HepG2 (cell line): ENCODE data around the gene TTYH1. TPM values are rescaled to one million over a fixed set of nuclear protein-coding genes. Genes with fewer than 3 reads are reported as not detected.

Experiments used
- ADNP ChIP-seq: sonication (generic); formaldehyde crosslinking; IDR thresholded peaks from 2 replicates; pipeline ENCODE4 v1.4.0; 2020; ENCODE audit warnings: missing genetic modification reagents
- CEBPB ChIP-seq: IDR thresholded peaks from 2 replicates; pipeline ENCODE4 v1.6.1; 2011; ENCODE audit warnings: low read depth, low read length, improper control_type of control experiment, borderline replicate concordance
- ERF ChIP-seq: IDR thresholded peaks from 2 replicates; pipeline ENCODE4 v1.6.1; 2018; ENCODE audit warnings: missing biosample characterization, missing genetic modification reagents
- FIP1L1 ChIP-seq: fragments of 200-400 bp; formaldehyde crosslinking; IDR thresholded peaks from 2 replicates; pipeline ENCODE4 v1.6.1; 2018; ENCODE audit warnings: low read depth, mild to moderate bottlenecking, low read length, moderate library complexity, borderline replicate concordance; ENCODE audit not compliant: insufficient read depth
- FLYWCH1 ChIP-seq: sonication (generic); formaldehyde crosslinking; IDR thresholded peaks from 2 replicates; pipeline ENCODE4 v1.8.1; 2023; ENCODE audit warnings: mild to moderate bottlenecking, missing genetic modification reagents
- SATB2 ChIP-seq: sonication (generic); formaldehyde crosslinking; IDR thresholded peaks from 2 replicates; pipeline ENCODE4 v1.5.0; 2020; ENCODE audit warnings: missing genetic modification reagents
- SRF ChIP-seq: IDR thresholded peaks from 2 replicates; pipeline ENCODE4 v1.6.1; 2011; ENCODE audit warnings: mild to moderate bottlenecking, low read depth, low read length, moderate library complexity
- ZBTB4 ChIP-seq: sonication (generic); formaldehyde crosslinking; IDR thresholded peaks from 2 replicates; pipeline ENCODE4 v1.4.0; 2020; ENCODE audit warnings: missing genetic modification reagents, mild to moderate bottlenecking, borderline replicate concordance
- ZBTB7B ChIP-seq: sonication (generic); formaldehyde crosslinking; IDR thresholded peaks from 2 replicates; pipeline ENCODE4 v1.4.0; 2020; ENCODE audit warnings: missing genetic modification reagents
- ZNF225 ChIP-seq: sonication (generic); formaldehyde crosslinking; IDR thresholded peaks from 2 replicates; pipeline ENCODE4 v1.4.0; 2020; ENCODE audit warnings: mild to moderate bottlenecking, missing genetic modification reagents
- ZNF318 ChIP-seq: sonication (generic); formaldehyde crosslinking; IDR thresholded peaks from 2 replicates; pipeline ENCODE4 v1.4.0; 2020; ENCODE audit warnings: mild to moderate bottlenecking, missing genetic modification reagents
- ZNF343 ChIP-seq: sonication (generic); formaldehyde crosslinking; IDR thresholded peaks from 2 replicates; pipeline ENCODE4 v1.4.0; 2020; ENCODE audit warnings: mild to moderate bottlenecking, missing genetic modification reagents
- polyA plus RNA-seq, 8 experiments: library from polyadenylated mRNA; depleted of rRNA in 3 of 8; stranded (reverse) in 7 of 8; unstranded in 1 of 8; fragments of >200 nt; fragmentation: Illumina TruSeq in 4 of 8; extraction: Trizol in 4 of 8; gene quantifications; 2 replicates each; pipeline versions ENCODE4 v1.2.1 to v1.2.3, GENCODE V29; 2011 to 2016; ENCODE audit warnings: low read depth in 4 of 8, missing spikeins in 1 of 8, mixed read lengths in 1 of 8; ENCODE audit not compliant: insufficient read depth in 1 of 8
- total RNA-seq, 5 experiments: library from RNA; depleted of rRNA; stranded (reverse); fragments of >200 nt; fragmentation: Illumina TruSeq; extraction: Trizol; gene quantifications; 2 replicates each; pipeline ENCODE4 v1.2.3, GENCODE V29; 2016; ENCODE audit warnings: low read depth in 1 of 5
- TF ChIP-seq, protein P1 (sequence below): sonication (generic); formaldehyde crosslinking; IDR thresholded peaks from 2 replicates; pipeline ENCODE4 v1.8.0; 2022; ENCODE audit warnings: mild to moderate bottlenecking, missing genetic modification reagents, borderline replicate concordance

The TTYH1 gene
- total and polyA plus RNA-seq, 2 of the 13 experiments (the other 11 are each of a cell fraction or from before 2014, with no cell fraction given), result 6.9 to 19.9 TPM

DNA sequence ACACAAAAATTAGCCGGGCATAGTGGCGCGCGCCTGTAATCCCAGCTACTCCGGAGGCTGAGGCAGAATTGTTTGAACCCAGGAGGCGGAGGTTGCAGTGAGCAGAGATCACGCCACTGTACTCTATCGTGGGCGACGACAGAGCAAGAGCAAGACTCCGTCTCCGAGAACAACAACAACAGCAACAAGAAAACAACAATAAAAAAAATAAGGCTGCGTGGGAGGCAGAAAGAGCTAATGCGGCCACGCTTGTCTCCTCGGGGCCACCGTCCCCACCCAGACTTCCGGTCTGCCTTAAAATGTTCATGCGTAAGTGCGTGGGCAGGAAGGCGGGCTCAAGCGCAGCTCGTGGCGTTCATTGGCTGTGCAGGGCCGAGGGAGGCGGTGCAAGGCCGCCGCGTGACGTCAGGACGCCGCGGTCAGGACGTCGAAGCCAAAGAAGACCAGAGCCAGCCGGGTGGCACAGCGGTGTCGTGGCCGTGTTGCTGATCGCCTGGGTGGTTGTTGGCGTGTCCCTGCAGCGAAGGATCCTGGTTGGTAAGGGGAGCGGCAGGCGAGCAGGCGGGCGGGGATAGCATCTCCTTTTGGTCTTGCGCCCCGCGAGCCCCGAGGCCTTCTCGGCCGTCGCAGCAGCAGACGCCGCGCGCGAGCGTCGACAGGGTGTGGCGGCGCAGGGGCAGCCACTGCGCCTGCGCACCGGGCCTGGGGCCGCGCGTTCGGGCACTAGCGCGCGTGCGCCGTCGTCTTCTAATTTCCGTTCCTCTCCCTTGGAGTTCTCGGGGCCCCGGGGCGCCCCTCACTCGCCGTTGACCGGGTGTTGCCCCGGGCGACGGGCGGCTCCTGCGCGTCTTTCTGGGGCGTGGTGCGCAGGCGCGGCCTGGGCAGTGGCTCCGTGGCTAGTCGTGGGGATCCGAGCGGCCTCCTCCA, 33.8 kb downstream of the TTYH1 start, which contains the start of gene LENG8 (continued):
- TF ChIP-seq ZBTB4 (CRISPR knock-in tag) (no peak), FIP1L1 (no peak), FLYWCH1 (no peak), ERF (peak; percentile 84), ZBTB7B (CRISPR knock-in tag) (no peak), ZNF343 (CRISPR knock-in tag) (peak; percentile 91; the same call in 1 of the 2 replicates), ADNP (no peak), ZNF225 (CRISPR knock-in tag) (peak; percentile 94; the same call in 1 of the 2 replicates), SATB2 (CRISPR knock-in tag) (0 out of 2 replicates have a peak, but pooled peaks have one; percentile 30), CEBPB (no peak), SRF (peak; percentile 96), ZNF318 (CRISPR knock-in tag) (peak; percentile 85; the same call in 1 of the 2 replicates)
- TF ChIP-seq, protein P1, sequence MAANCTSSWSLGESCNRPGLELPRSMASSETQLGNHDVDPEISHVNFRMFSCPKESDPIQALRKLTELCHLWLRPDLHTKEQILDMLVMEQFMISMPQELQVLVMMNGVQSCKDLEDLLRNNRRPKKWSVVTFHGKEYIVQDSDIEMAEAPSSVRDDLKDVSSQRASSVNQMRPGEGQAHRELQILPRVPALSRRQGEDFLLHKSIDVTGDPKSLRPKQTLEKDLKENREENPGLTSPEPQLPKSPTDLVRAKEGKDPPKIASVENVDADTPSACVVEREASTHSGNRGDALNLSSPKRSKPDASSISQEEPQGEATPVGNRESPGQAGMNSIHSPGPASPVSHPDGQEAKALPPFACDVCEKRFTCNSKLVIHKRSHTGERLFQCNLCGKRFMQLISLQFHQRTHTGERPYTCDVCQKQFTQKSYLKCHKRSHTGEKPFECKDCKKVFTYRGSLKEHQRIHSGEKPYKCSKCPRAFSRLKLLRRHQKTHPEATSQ, result no peak; the same call in 1 of the 2 replicates
